GM06990 (cell line): ENCODE measurements around the gene PHF21B.

Experiments
- DNase-seq: peaks from one replicate; pipeline ENCODE4 v3.0.0-alpha.2; 2011; ENCODE audit not compliant: insufficient read length; ENCODE audit errors: extremely low read depth
- H3K27me3 ChIP-seq: replicated peaks from 2 replicates; pipeline ENCODE4 v1.6.0; 2011; ENCODE audit warnings: low read length; ENCODE audit not compliant: control insufficient read depth, insufficient read depth
- H3K36me3 ChIP-seq: 2 replicates; pipeline ENCODE4 v1.5.1; 2011; ENCODE audit warnings: low read length; ENCODE audit not compliant: control insufficient read depth, insufficient read depth
- H3K4me3 ChIP-seq: replicated peaks from 2 replicates; pipeline ENCODE4 v1.5.1; 2011; ENCODE audit warnings: low read depth, mild to moderate bottlenecking, control low read depth, low read length
- TF ChIP-seq, protein P1 (sequence below): IDR thresholded peaks from 2 replicates; pipeline ENCODE4 v1.5.1; 2011; ENCODE audit warnings: low read length, control low read depth, mild to moderate bottlenecking, inconsistent platforms; ENCODE audit not compliant: insufficient read depth, poor library complexity, severe bottlenecking

The PHF21B gene

GRCh38 chr22:44888491-44889254, 121.1 kb downstream of the PHF21B start:
- DNase-seq, result no peak
- Histone ChIP-seq H3K4me3 (no peak overlapping the region), H3K36me3 (no peaks in the 10 kb centered on the region), H3K27me3 (no peaks in the 10 kb centered on the region)
- TF ChIP-seq, protein P1, sequence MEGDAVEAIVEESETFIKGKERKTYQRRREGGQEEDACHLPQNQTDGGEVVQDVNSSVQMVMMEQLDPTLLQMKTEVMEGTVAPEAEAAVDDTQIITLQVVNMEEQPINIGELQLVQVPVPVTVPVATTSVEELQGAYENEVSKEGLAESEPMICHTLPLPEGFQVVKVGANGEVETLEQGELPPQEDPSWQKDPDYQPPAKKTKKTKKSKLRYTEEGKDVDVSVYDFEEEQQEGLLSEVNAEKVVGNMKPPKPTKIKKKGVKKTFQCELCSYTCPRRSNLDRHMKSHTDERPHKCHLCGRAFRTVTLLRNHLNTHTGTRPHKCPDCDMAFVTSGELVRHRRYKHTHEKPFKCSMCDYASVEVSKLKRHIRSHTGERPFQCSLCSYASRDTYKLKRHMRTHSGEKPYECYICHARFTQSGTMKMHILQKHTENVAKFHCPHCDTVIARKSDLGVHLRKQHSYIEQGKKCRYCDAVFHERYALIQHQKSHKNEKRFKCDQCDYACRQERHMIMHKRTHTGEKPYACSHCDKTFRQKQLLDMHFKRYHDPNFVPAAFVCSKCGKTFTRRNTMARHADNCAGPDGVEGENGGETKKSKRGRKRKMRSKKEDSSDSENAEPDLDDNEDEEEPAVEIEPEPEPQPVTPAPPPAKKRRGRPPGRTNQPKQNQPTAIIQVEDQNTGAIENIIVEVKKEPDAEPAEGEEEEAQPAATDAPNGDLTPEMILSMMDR, result no peak

GRCh38 chr22:44887941-44888366, 121.9 kb downstream of the PHF21B start:
- TF ChIP-seq, protein P1, result no peak
- no peak overlapping the region for H3K4me3 ChIP-seq
- H3K27me3 ChIP-seq, result no peaks in the 10 kb centered on the region
- no peaks in the 10 kb centered on the region for H3K36me3 ChIP-seq
- DNase-seq, result no peak

- no peaks in the 10 kb centered on the region for H3K27me3 ChIP-seq
- H3K36me3 ChIP-seq, result no peaks in the 10 kb centered on the region
- TF ChIP-seq, protein P1, result no peak
- no peak overlapping the region for H3K4me3 ChIP-seq
- no peak for DNase-seq
These were observed 123.9 kb downstream of the PHF21B start for GRCh38 chr22:44885806-44886360.

DNA sequence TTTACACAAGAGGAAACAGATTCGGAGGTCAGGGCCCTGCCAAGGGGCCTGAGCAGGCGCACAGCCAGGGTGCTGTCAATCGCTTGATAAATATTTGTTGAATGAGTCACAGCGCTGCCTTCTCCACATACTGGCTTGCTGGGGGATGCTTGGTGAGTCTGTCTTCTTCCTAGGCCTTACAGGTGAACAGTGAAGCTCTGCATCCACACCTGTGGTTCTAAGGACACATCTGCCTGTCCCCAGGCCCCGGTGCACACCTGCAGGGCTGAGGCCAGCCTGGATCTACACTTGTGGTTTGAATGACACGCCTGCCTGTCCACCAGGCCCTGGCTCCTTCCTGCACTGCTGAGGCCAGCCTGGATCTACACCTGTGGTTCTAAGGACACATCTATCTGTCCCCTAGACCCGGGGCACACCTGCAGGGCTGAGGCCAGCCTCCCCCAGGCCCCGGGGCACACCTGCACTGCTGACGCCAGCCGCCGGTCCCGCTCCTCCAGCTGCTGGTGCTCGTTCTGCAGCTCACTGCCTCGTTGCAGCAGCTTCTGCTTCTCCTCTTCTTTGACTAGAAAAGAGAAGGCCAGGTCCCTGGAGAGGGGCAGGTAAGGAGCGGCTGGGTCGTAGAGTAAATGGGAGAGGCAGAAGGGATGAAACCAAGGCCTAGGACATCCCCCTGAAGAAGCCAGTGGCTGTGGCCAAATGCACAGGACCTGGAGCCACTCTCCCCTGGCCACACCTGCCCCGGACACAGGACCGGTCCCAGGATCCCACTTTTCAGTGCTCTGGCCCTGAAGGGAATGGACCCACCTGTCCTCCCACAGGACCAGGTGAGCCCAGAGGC, 124.6 kb downstream of the PHF21B start:
- Histone ChIP-seq H3K36me3 (no peaks in the 10 kb centered on the region), H3K4me3 (no peak overlapping the region), H3K27me3 (no peaks in the 10 kb centered on the region)
- DNase-seq, result no peak
- TF ChIP-seq, protein P1, result no peak

DNA sequence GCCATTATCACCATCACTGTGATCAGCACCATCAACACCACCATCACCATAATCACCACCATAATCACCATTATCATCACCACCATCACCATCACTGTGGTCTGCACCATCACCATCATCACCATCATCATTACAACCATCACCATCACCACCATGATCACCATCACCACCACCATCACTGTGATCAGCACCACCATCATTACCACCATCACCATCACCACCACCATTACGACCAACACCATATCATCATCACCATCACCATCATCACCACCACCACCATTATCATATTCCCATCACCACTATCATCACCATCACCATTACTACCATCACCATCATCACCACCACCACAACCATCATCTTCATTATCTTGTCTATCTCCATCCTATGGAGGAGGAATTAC, 125.2 kb downstream of the PHF21B start:
- Histone ChIP-seq H3K4me3 (no peak overlapping the region), H3K36me3 (no peaks in the 10 kb centered on the region), H3K27me3 (no peaks in the 10 kb centered on the region)
- TF ChIP-seq, protein P1, result no peak
- no peak for DNase-seq
